Measurements from ENCODE around the gene ZFP69B. TPM values are rescaled to one million over a fixed set of nuclear protein-coding genes. Genes with fewer than 3 reads are reported as not detected.

Gene ZFP69B
- total and polyA plus RNA-seq, 10 of the 15 experiments (the other 5 are each of a cell fraction or from before 2014, with no cell fraction given), result 1.3 to 5.7 (median 3.4) TPM

GRCh38 chr1:40462956-40463590 is 12.8 kb downstream of the ZFP69B start:
- no peak for FAIRE-seq
- RAD21 ChIA-PET (ENCODE audit: unreplicated experiment), result no interaction called here
- DNase-seq (ENCODE audit: low read depth, low spot score), result no peak
- CTCF ChIA-PET, result no interaction called here
- POLR2A ChIA-PET, result no interaction called here
- Histone ChIP-seq H3K4me1 (ENCODE audit: control insufficient read depth, insufficient read depth, low read length) (no peaks in the 10 kb centered on the region), H2AFZ (ENCODE audit: control insufficient read depth, low read depth, low read length) (no peak overlapping the region), H3K4me2 (ENCODE audit: control insufficient read depth, insufficient read depth) (no peak overlapping the region), H3K27ac (ENCODE audit: control insufficient read depth, insufficient read depth) (no peak overlapping the region), H3K4me3 (no peak overlapping the region), H3K9me3 (replicated peaks; ENCODE audit: control insufficient read depth, insufficient read depth, low read length) (peaks cover 61% of the 10 kb centered on the region), H3K79me2 (ENCODE audit: control insufficient read depth, insufficient read depth, low read length) (no peaks in the 10 kb centered on the region), H3K36me3 (ENCODE audit: control insufficient read depth in 2 of 2, insufficient read depth in 2 of 2, low read length in 1 of 2) (no peaks in the 10 kb centered on the region; a peak in 2 of 4 replicates), H3K27me3 (replicated peaks in 1 of 2; ENCODE audit: control insufficient read depth in 2 of 2, insufficient read depth in 2 of 2, low read length in 1 of 2) (no peaks in the 10 kb centered on the region), H3K9ac (ENCODE audit: control insufficient read depth, insufficient read depth, low read length) (no peak overlapping the region), H4K20me1 (ENCODE audit: control insufficient read depth, insufficient read depth) (no peaks in the 10 kb centered on the region)
- intact Hi-C loops (cut with micrococcal nuclease; ENCODE audit: unreplicated experiment) (no loop called here), in situ Hi-C loops (cut with MboI) (no loop called here)
- no TSS peak for BruUV-seq (replicated peaks)
- 0 out of 2 replicates have a peak, but pooled peaks have one; percentile 59 for TF ChIP-seq NFXL1 (IDR thresholded peaks at IDR 0.05; ENCODE audit: borderline replicate concordance)
- TF ChIP-seq SMAD5 (IDR thresholded peaks at IDR 0.05; ENCODE audit: low read depth), result no peak
- no peak for TF ChIP-seq STAT1 (conservative IDR thresholded peaks at IDR 0.05)
- TF ChIP-seq CHD4 (IDR thresholded peaks at IDR 0.05), result no peak
- peak; percentile 96 for TF ChIP-seq KLF5 (IDR thresholded peaks at IDR 0.05; ENCODE audit: partially characterized antibody)
- peak; percentile 99 for TF ChIP-seq ZNF274 (IDR thresholded peaks at IDR 0.05; ENCODE audit: insufficient read depth, insufficient read length)
- no peak for TF ChIP-seq BACH1 (IDR thresholded peaks at IDR 0.05; ENCODE audit: borderline replicate concordance)
- peak; percentile 100 for TF ChIP-seq CBX5 (IDR thresholded peaks at IDR 0.05; ENCODE audit: low read depth)
- no peak for TF ChIP-seq LARP7 (IDR thresholded peaks at IDR 0.05)
- TF ChIP-seq ASH2L (IDR thresholded peaks at IDR 0.05; ENCODE audit: borderline replicate concordance, low read depth), result no peak
- TF ChIP-seq NR2C2 (IDR thresholded peaks at IDR 0.05; ENCODE audit: borderline replicate concordance, control insufficient read depth, insufficient read length, low read depth), result no peak
- TF ChIP-seq ZNF217 (IDR thresholded peaks at IDR 0.05), result peak; percentile 74; the same call in 1 of the 2 replicates
- no peak for TF ChIP-seq MTA3 (IDR thresholded peaks at IDR 0.05; ENCODE audit: borderline replicate concordance, low read length)
- TF ChIP-seq RELB (IDR thresholded peaks at IDR 0.05; ENCODE audit: low read depth), result peak; percentile 34; the same call in 1 of the 2 replicates
- TF ChIP-seq RCOR1 (conservative IDR thresholded peaks at IDR 0.05; ENCODE audit: low read depth, low read length), result no peak
- no peak for TF ChIP-seq POLR2A (IDR thresholded peaks at IDR 0.05; ENCODE audit: low read depth, low read length)
- no peak for TF ChIP-seq NFIC (IDR thresholded peaks at IDR 0.05; ENCODE audit: low read depth, low read length)
- no peak for ATAC-seq
- SMC1A ChIA-PET (ENCODE audit: uncharacterized antibody, unreplicated experiment), result no interaction called here
- WGBS (ENCODE audit: insufficient coverage, insufficient replicate concordance, low lambda C conversion rate, missing lambda C conversion rate), result 69% methylated on average over 3 of the region's 3 CpGs

All from GM12878 (cell line).